Frontal cortex (tissue), 4 donors: Measurements from ENCODE around the gene MTCP1. TPM values are rescaled to one million over a fixed set of nuclear protein-coding genes. Genes with fewer than 3 reads are reported as not detected.

Source experiments
- DNase-seq, 2 donors: peaks; one replicate each; pipeline ENCODE4 v3.0.0; 2012; ENCODE audit warnings: low spot score in 2 of 2
- FAIRE-seq: peaks from 2 replicates; lab custom pipeline; 2012; peaks lifted over from hg19 to GRCh38; lab: Jason Lieb, UNC
- total RNA-seq: library from RNA; depleted of rRNA; stranded (reverse); fragments of >200 nt; gene quantifications from one replicate; pipeline ENCODE4 v1.2.3, GENCODE V29; 2014
- donor health status: control.
- donor health status: control.
- donor health status: control.

The MTCP1 gene
- 10.2 TPM for total RNA-seq

GRCh38 chrX:155070975-155071693 lies at the start of gene MTCP1, which contains the start of the genes BRCC3 and CMC4:
Gene MTCP1, minus strand, starts transcription at chrX:155071136. Its CDS starts 5,126 bp downstream, at chrX:155066010.
Gene BRCC3, plus strand, starts transcription at chrX:155071508. Its CDS starts 20 bp downstream, at chrX:155071528.
Gene CMC4, minus strand, starts transcription at chrX:155071136. Its CDS starts 7,113 bp downstream, at chrX:155064023.
- peak; percentile 84 to 90 for DNase-seq
- FAIRE-seq: no peak

- FAIRE-seq: no peak
- no peak for DNase-seq
Observed at GRCh38 chrX:155115174-155115819, 44.4 kb upstream of the MTCP1 start.

- no peak for FAIRE-seq
- no peak for DNase-seq
Observed at GRCh38 chrX:155113097-155113496, 42.2 kb upstream of the MTCP1 start.

- FAIRE-seq (no peak), DNase-seq (no peak)
Observed at GRCh38 chrX:155112171-155112570, 41.2 kb upstream of the MTCP1 start.

GRCh38 chrX:155108427-155108826 lies 37.5 kb upstream of the MTCP1 start:
- DNase-seq (no peak), FAIRE-seq (no peak)

GRCh38 chrX:155105919-155106318 lies 35.0 kb upstream of the MTCP1 start:
- no peak for DNase-seq
- no peak for FAIRE-seq

GRCh38 chrX:155094468-155095061 lies 23.6 kb upstream of the MTCP1 start:
- FAIRE-seq: no peak
- no peak for DNase-seq

GRCh38 chrX:155086961-155087735 lies 16.2 kb upstream of the MTCP1 start:
- DNase-seq (no peak), FAIRE-seq (no peak)

GRCh38 chrX:155086202-155086840 lies 15.4 kb upstream of the MTCP1 start:
- FAIRE-seq (no peak), DNase-seq (no peak)

- no peak for DNase-seq
Observed at GRCh38 chrX:155071694-155072280, 851 bp upstream of the MTCP1 start.

GRCh38 chrX:155070663-155070974 lies 317 bp downstream of the MTCP1 start:
- DNase-seq (no peak), FAIRE-seq (no peak)

More at GRCh38 chrX:155071694-155072280, 851 bp upstream of the MTCP1 start:
- FAIRE-seq: no peak

- FAIRE-seq: no peak
- DNase-seq: no peak
Observed at GRCh38 chrX:155070038-155070437, 898 bp downstream of the MTCP1 start.

GRCh38 chrX:155069414-155069813 lies 1.5 kb downstream of the MTCP1 start:
- no peak for DNase-seq
- no peak for FAIRE-seq

- no peak for DNase-seq
- no peak for FAIRE-seq
Observed at GRCh38 chrX:155068165-155068564, 2.8 kb downstream of the MTCP1 start.

GRCh38 chrX:155065035-155065734 lies 5.8 kb downstream of the MTCP1 start:
- DNase-seq (no peak), FAIRE-seq (no peak)

GRCh38 chrX:155061760-155062159 lies 9.2 kb downstream of the MTCP1 start:
- DNase-seq (no peak), FAIRE-seq (no peak)

GRCh38 chrX:155056877-155057792 lies 13.8 kb downstream of the MTCP1 start:
- DNase-seq (peak in 1 of 2 donors; percentile 33), FAIRE-seq (no peak)

GRCh38 chrX:155056471-155056870 lies 14.5 kb downstream of the MTCP1 start:
- no peak for FAIRE-seq

More at GRCh38 chrX:155056471-155056870, 14.5 kb downstream of the MTCP1 start:
- DNase-seq: no peak
